Measurements from ENCODE around the gene RPAP3.

DNA sequence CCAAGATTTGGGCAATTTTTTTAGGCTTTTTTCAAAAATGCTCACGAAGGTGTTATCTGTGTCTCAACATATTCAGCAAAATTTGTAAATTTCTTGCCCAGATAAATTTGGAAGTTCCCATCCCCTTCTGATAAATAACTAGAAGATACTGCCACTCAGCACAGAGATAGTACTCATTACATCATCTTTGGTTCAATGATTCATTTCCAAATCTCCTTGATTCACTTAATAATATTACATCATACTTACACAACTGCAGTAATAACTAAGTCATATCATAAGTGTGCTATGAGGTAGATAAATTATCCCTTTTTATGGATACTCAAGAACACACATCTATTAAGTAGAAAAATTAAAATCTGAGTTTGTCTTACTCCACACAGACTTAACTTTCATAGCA lies 89.4 kb downstream of the RPAP3 start:
- TF ChIP-seq, protein P1, sequence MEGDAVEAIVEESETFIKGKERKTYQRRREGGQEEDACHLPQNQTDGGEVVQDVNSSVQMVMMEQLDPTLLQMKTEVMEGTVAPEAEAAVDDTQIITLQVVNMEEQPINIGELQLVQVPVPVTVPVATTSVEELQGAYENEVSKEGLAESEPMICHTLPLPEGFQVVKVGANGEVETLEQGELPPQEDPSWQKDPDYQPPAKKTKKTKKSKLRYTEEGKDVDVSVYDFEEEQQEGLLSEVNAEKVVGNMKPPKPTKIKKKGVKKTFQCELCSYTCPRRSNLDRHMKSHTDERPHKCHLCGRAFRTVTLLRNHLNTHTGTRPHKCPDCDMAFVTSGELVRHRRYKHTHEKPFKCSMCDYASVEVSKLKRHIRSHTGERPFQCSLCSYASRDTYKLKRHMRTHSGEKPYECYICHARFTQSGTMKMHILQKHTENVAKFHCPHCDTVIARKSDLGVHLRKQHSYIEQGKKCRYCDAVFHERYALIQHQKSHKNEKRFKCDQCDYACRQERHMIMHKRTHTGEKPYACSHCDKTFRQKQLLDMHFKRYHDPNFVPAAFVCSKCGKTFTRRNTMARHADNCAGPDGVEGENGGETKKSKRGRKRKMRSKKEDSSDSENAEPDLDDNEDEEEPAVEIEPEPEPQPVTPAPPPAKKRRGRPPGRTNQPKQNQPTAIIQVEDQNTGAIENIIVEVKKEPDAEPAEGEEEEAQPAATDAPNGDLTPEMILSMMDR (IDR thresholded peaks at IDR 0.05), result no peak
- TF ChIP-seq POLR2A (IDR thresholded peaks at IDR 0.05), result no peak
